Measurements from ENCODE around the gene FHOD3. TPM values are rescaled to one million over a fixed set of nuclear protein-coding genes. Genes with fewer than 3 reads are reported as not detected.

Gene FHOD3
- total and polyA plus RNA-seq, 2 of the 13 experiments (the other 11 are each of a cell fraction or from before 2014, with no cell fraction given), result 0.07 TPM; not detected in 1

DNA sequence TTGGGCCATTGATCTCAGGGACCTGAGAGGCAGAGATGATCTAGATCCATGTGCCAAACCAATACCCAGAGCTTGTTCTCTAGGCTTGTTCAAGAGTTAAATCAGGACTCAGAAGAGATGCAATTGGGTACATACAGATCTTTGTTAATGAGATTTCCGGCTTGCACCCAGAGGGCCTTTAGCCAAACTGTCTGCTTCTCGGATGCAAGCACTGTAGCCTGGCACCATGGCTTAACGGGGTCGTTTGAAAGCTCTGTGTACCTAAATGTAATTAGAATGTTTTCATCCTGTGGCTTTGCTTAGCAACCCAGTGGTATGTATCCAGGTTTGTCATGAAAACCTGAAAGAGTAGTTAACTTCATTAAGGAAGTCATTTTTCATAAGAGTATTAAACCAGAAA, 437.1 kb downstream of the FHOD3 start (continued):
- TF ChIP-seq, protein P1, sequence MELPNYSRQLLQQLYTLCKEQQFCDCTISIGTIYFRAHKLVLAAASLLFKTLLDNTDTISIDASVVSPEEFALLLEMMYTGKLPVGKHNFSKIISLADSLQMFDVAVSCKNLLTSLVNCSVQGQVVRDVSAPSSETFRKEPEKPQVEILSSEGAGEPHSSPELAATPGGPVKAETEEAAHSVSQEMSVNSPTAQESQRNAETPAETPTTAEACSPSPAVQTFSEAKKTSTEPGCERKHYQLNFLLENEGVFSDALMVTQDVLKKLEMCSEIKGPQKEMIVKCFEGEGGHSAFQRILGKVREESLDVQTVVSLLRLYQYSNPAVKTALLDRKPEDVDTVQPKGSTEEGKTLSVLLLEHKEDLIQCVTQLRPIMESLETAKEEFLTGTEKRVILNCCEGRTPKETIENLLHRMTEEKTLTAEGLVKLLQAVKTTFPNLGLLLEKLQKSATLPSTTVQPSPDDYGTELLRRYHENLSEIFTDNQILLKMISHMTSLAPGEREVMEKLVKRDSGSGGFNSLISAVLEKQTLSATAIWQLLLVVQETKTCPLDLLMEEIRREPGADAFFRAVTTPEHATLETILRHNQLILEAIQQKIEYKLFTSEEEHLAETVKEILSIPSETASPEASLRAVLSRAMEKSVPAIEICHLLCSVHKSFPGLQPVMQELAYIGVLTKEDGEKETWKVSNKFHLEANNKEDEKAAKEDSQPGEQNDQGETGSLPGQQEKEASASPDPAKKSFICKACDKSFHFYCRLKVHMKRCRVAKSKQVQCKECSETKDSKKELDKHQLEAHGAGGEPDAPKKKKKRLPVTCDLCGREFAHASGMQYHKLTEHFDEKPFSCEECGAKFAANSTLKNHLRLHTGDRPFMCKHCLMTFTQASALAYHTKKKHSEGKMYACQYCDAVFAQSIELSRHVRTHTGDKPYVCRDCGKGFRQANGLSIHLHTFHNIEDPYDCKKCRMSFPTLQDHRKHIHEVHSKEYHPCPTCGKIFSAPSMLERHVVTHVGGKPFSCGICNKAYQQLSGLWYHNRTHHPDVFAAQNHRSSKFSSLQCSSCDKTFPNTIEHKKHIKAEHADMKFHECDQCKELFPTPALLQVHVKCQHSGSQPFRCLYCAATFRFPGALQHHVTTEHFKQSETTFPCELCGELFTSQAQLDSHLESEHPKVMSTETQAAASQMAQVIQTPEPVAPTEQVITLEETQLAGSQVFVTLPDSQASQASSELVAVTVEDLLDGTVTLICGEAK (IDR thresholded peaks at IDR 0.05), result no peak
- TF ChIP-seq, protein P1 (CRISPR knock-in tag; IDR thresholded peaks at IDR 0.05), result no peak
- TF ChIP-seq ZMYM3 (CRISPR knock-in tag; IDR thresholded peaks at IDR 0.05) (no peak), PHF21A (CRISPR knock-in tag; IDR thresholded peaks at IDR 0.05) (no peak), RARA (CRISPR knock-in tag; IDR thresholded peaks at IDR 0.05) (no peak), ZSCAN22 (CRISPR knock-in tag; IDR thresholded peaks at IDR 0.05) (no peak)

Measured in HepG2 (cell line).